NCI-H2029 treated with DMSO at 0.1 percent for 48 hours (cell line): ENCODE data around the gene ARHGDIA.

Experiments
- DNase-seq: peaks from one replicate; lab custom pipeline; 2025; lab: John Stamatoyannopoulos, UW

The ARHGDIA gene

DNA sequence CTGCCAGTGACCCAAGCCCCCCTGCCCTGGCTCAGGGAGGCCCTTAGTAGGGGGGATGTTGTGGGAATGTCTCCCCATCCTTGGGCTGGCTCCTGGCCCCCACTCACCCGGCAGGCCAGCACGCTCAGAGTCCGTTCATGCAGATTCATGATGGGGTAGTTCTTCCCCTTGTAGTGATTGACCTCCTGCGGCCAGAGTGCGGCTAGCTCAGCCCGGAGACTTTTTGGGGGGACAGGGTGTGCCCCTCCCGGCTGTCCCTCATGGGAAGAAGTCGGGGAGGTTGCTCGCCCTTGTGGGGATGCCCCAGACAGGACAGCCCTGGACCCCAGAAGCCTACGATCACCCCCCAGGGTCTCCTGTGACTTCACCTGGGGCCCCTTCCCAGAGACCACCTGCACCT is 34.9 kb upstream of the ARHGDIA start:
- no peak for DNase-seq

DNA sequence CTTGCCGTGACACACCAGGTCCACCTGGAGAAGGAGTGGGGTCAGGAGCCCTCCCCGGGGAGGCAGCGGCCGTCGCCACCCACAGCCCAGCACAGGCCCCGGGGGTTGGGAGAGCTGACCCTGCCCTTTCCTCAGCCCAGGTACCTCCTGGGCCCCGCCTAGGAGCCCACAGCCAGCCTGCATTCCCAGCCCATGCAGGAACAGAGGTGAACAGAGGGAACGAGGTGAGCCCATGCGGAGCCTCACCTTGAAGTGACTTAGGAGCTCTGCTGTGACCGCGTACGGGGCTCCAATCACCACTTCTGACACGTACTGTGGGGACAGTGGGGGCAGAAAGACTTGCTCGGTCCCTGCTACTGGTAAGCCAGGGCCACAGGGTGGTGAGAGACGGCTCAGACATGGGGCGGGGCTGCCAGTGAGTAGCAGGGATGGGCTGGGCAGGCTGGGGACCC is 34.3 kb upstream of the ARHGDIA start:
- DNase-seq = no peak

DNA sequence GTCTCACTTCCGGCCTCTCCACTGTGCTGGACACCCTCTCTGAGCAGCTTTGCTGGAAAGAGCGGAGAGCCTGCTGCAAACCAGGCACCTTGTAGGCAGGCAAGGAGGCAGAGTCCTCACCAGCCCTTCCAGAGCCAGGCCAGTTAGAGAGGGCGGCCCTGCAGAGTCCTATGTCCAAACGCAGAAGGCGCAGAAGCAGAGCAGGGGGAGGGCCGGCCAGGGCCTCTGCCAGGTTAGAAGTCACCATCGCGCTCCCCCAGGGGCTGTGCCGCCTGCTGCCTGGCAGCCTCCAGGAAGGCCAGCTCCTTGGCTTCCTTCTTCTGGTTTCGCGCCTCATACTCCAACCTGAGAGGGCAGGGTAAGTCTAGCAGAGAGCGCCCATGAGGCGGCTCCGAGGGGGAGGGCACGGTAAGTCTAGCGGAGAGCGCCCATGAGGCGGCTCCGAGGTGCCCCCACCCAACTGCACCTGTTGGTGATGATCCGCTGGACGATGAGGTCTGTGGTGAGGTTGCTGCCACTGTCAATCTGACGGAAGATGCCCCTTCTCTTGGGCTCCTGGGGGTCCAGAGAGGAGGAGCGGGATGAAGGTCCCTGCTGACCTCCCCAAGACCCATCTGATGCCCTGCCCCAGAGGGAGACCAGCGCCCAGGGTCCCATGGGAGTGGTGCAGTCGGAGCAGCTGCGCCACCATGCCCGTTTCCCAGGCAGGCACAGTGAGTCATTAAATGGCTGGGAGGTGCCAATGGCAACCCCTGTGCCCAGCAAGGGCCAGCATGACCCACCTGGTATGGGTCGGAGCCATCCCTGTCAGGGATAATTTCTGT is 33.7 kb upstream of the ARHGDIA start:
- DNase-seq = no peak

DNA sequence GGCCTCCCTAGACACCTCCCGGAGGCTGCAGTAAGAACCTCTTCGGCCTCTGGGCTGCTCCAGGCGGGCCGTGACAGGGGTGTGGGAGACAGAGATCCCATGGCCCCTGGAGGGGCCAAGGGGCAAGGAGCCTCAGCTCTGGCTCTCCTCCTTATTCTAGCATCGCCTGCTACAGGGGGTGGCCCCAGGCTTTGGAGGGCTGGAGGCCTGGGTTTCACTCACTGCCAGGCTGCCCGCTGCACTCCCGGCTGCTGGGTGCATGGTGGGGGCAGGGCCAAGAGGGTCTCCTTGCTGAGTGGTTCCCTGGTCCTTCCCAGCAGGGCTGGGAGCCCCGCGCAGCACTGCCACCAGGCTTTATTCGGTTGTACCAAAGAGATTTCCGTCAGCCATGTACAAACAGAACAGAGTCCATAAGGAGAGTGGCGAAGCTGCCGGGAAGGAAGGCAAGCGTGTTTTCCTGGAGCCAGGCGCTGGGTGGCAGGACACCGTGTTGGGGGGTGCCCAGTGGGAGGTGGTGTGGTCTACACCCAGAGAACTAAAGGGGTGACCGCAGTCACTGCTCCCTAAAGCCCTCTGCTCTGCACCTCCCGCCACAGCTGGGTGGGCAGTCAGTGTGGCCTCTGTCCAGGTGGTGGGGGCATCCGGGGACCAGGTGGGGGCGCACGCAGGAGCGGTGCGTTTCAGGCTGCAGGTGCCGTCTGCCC is 32.9 kb upstream of the ARHGDIA start:
- DNase-seq = no peak

DNA sequence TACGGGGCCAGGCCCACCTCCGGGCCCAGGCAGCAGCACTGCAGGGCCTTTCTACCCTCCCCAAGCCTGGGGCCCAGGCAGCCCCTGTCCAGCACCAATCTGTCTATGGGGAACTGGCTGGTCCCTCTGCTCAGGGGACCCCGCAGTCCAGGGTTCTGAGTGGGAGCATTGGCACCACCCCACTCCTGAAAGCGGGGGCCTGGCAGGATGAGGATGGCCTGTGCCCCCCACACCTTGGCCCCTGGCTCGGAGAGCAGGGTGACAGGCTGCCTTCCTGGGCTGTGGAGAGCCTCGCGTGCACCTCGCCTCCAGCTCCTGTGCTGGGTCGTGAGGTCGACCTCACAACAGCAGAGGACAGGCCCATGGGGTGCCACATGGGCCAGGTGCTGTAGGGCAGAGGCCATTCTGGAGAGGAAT is 32.3 kb upstream of the ARHGDIA start:
- DNase-seq = no peak

DNA sequence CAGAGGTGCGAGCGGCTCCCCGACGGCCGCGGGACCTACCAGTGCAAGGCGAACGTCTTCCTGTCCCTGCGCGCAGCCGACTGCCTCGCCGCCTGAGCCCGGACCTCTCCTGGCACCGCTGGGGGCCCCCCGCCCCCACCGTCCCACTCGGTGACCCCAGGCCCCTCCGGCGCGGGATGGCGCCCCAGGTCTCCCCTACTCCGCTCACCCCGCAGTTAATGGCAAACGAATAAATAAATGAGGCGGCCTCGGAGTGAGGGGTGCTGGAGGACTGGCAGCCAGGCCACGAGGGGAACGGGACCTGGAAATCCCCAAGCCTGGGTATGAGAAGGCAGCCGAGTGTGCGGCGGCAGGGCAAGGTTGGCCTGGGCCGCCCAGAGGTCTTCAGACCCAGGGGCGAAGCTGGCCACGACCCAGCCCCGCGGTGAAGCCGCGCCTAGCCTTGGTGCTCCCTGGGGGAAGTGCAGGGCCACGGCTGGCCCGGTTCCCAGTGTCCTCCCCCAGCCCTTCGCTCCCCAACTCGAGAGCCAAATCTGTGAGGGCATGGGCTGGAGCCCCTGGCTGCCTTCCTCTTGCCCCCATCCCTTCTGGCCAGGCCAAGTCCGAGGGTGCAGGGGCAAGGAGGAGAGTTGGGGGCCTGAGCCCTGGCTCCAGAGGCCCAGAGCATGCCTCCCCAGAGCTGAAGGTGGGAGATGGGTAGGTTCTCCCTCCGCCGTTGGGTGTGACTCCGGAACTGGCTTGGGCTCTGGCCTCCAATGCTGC is 31.7 kb upstream of the ARHGDIA start:
- no peak for DNase-seq

DNA sequence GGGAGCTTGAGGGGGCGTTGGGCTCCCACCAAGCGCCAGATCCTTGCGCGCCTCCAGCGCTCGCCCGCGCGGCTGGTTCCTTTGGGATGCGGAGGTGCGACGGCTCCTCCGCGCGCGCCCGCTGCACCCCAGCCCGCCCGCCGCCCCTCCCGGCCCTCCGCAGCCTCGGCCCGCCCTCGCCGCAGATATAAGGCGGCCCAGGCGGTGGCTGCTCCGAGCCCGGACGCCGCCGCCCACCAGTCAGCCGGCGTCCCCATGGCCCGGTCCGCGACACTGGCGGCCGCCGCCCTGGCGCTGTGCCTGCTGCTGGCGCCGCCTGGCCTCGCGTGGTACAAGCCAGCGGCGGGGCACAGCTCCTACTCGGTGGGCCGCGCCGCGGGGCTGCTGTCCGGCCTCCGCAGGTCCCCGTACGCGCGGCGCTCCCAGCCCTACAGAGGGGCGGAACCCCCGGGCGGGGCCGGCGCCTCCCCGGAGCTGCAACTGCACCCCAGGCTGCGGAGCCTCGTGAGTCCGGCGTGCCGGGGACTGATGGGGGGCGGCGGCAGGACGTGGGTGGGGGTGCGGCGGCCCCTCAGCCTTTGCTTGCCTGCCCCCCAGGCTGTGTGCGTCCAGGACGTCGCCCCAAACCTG is 31.0 kb upstream of the ARHGDIA start, which contains the start of gene NPB:
Gene NPB, plus strand, starts transcription at position 216 of the 630 bp plus-strand sequence. Its CDS starts 40 bp downstream, at position 256.
- no peak for DNase-seq

DNA sequence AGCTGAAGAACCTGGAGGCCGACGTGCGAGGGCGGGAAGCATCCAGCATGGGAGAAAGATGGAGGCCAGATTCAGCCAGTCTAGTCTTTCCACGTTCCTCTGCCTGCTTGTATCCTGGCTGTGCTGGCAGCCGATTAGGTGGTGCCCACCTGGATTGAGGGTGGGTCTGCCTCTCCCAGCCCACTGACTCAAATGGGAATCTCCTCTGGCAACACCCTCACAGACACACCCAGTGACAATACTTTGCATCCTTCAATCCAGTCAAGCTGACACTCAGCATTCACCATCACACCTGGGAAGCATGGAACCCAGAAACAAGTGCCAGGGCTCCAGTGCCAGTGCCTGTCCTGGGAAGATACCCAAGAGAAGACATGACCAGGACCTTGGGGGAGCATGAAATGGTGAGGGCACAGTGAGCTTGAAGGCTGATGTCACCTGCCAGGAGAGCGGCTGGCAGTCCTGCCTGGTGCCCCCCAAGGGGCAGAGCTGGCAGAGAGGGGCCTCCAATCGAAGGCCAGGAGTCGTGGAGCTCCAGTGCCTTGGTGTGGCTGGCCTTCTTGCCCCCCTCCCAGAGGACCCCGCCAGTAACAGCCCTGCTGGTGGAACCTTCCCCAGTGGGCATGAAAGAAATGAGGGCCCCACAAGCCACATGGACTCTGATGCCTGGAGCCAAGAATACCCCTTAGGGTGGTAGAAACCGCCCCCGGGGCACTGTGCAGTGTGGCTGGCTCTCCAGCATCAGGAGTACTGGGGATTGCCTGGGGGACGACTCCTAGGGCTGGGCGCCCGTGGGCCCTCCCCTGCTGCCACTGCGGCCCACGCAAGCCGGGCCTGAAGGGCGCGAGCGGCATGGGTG is 30.3 kb upstream of the ARHGDIA start:
- DNase-seq = no peak

DNA sequence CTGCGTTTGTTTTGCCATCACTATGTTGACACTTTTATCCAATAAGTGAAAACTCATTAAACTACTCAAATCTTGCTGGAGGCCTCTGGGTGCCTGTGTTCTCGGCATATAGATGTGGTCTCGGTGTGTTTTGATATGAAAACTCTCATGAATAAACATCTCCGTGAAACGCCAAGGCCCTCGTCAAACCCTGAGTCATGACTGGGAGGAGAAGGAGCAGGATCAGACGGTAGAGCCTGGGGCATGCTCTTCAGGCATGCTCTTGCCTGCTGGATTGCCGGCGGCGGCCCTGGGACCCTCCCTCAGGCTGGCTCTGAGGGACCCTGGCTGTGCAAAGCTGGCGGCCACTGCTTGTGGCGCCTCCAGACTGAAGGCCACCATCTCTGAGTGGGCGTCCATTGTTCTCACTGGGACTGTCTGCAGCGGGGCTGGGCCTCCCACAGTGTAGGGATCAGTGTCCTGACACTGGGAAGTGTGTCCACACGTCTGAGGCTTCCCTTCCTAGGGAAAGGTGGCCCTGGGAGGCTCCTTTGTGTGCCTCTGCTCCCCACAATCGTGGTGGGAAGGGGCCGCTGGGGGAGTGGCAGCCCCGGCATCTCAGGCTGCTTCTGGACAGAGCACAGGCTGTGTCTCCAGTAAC is 29.2 kb upstream of the ARHGDIA start:
- DNase-seq = no peak

DNA sequence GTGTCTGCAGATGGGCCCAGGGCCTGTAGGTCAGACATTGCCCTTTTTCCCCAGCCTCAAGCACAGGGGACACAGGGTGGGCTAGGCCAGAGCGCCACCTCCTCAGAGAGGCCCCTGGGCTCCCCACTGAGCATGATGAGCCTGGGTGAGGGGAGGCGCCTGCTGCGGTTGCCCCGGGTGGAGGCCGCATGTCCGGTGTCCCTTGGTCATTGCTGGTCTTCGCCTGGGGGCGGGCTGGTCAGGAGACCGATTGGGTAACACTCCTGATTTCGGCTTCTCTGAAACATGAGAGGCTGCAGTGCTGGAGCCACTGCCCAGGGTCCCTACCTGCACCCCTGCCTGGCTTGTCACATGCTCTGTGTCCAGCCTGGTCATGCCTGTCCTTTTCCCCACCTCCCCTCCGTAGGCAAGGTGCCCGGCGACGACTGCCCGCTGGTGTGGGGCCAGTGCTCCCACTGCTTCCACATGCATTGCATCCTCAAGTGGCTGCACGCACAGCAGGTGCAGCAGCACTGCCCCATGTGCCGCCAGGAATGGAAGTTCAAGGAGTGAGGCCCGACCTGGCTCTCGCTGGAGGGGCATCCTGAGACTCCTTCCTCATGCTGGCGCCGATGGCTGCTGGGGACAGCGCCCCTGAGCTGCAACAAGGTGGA is 28.5 kb upstream of the ARHGDIA start:
- no peak for DNase-seq

DNA sequence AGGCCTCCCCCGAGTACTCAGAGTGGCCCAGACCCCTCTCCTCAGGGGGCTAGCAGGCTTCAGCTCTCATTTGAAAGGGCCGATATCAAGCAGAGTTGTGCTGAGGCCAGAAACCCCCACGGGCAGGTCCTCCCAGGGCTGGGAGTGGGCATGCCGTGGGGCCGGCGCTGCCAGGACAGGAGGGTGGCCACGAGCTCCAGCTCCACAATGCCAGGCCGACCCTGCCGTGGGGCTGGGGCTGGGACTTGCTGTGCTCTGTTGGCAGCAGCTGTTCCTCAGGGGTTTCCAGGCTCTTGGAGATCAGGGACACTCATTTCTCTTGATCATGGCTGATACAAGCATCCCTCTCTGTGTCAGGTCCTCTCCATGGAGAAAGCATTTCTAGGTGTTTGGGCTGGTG is 27.7 kb upstream of the ARHGDIA start:
- DNase-seq = no peak

DNA sequence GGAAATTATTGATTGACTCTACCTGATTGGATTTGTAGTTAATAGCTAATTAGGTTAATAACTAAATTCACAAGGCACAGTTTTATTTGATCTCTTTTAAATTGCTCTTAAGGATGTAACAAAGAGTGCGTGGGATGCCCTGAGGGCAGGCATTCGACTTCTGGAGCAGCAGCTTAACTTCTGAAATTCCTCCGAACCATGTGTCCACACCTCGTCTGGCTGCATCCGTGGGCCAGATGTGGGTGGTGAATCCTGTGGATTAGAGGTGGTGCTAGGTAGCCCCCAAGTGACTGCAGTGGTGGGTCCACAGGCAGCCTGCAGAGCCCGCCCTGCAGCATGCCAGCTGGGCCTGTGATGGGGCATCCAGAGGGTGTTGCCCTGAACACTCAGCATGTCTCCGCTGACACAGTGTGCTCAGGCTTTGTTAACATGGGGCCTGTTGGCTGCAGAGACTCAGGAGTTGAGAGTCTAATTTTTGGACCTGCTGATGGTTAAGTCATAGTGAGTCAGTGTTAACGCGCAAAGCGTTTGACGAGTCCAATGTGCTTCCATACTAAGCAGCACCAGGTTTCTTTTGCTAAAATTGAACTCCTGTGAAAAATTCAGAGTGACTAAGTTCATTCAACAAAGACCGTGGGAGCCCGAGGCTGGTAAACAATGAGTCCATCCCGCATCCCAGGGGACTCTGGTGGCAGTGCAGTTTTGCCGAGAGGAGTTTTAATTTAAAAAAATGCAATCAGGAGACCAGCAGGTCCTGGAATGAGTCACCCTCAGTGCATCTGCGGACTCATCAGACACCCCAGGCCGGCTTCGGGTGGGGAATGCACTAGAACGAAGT is 27.1 kb upstream of the ARHGDIA start:
- DNase-seq = no peak

DNA sequence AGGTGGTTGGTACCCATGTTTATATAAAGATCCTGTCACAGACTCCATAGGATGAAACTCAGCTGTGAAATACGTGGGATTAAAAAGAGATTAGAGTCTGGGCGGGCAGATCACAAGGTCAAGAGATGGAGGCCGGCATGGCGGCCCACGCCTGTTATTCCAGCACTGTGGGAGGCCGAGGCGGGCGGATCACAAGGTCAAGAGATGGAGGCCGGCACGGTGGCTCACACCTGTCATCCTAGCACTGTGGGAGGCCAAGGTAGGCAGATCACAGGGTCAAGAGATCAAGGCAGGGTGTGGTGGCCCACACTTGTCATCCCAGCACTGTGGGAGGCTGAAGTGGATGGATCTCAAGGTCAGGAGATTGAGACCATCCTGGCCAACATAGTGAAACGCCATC is 24.3 kb upstream of the ARHGDIA start:
- no peak for DNase-seq

DNA sequence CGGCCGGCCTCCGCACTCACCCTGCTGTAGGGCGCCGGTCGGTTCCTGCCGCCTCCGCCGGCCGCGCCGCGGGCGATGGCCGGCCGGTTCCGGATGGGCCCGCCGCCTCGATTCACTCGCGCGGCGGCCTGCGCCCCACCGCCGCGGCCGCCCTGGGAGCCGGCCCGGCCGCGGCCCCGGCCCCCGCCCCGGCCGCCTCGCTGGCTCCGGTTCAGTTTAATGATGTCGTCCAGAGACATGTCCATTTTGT is 20.1 kb upstream of the ARHGDIA start:
- DNase-seq = no peak

DNA sequence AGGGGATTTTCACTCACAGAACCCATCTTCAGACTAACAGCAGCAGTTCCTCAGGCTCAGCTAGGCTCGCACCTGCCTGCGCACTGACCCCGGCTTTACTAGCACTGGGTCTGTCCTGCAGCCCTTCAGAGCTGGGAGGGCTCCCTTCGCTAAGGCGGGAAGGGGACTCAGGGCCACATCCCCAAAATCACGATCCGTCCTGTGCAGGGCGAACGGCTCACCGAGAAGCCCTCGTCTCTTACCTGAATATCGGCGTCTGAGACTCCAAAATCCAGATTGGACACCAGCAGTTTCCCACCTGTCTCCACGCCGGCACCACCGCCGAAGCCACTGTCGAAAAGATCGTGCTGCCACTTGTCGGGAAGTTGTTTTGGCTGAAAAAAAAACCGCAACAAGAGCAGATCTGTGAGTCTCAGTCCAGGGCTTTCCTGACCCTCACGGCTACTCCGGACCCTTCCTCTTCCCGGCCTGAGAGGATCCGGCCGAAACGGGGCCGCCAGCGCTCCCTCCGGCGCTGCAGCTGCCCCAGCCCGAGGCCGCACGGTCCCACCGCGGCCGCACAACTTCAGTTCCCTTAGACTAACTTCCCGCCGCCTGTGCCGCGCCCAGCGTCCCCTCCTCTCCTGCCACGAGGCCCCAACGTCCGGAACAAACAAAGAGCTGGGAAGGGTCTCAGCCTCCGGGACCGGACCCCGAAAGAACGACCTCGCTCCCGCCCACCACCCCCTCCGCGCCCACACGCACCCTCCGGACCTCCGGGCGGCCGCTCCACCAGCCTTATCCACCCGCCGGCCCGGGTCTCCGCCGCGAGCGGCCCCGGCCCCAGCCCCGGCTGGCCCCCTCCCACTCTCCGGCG is 19.5 kb upstream of the ARHGDIA start:
- no peak for DNase-seq

DNA sequence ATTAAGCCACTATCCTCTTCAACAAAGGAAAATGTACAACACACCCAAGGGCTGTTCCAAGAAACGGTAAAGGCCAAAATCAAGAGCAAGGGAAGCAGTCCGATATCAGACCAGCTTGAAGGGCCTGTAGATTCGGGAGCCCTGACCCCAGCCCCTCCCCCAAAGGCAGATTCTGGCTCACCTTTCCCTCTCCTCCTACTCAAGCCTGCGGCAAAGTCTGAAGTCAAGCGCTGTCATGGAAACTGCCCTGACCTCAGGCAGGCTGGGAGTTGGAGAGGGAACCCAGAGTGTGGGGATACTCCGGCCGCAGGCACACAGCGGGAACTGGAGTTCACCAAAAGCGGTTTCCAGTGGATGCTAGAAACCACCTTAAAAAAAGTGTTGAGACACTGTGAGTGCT is 18.5 kb upstream of the ARHGDIA start:
- DNase-seq = no peak

DNA sequence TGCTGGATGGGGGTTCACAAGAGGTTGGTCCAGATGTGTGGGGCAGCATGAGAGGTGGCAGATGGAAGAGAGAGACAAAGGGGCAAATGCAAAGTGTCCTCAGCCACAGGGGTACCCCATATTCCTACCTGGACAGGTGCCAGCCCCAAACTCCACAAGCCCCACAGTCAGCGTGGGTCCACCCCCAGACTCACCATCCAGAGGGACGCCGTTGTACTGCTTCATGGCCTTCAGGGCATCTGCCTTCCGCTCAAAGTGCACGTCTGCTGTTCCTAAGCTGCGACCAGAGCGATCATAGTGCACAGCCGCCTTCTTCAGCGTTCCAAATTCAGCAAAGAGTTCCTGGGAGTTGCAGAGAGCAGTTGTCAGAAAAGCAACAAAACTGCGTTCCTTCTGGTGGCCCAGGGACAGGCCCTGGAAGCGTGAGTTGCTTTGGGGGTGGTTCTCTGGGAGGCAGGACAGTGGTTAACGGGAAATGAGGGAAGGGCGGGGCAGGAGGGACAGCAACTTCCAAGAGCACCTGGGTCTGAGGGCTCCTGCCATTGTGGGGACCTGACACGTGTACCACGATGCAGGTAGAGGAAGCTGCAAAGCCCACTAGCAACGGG is 18.0 kb upstream of the ARHGDIA start:
- DNase-seq = no peak
